DOHH2 (cell line): Measurements from ENCODE around the gene PPP1R7.

Experiments used
- H3F3A ChIP-seq: fragments of 200-600 bp; sonication (generic), shearing (Covaris generic); 2 replicates; pipeline ENCODE4 v1.6.0; 2016; ENCODE audit warnings: antibody characterized with exemption, mild to moderate bottlenecking; ENCODE audit not compliant: control insufficient read depth, insufficient read depth
- H3K27ac ChIP-seq: fragments of 200-600 bp; sonication (generic); 2 replicates; pipeline ENCODE4 v1.5.1; 2014; ENCODE audit warnings: low read depth, mild to moderate bottlenecking, low read length, moderate library complexity
- H3K27me3 ChIP-seq: fragments of 200-600 bp; sonication (generic); 2 replicates; pipeline ENCODE4 v1.6.1; 2014; ENCODE audit warnings: mild to moderate bottlenecking, low read length, mixed read lengths; ENCODE audit not compliant: control insufficient read depth
- H3K36me3 ChIP-seq: fragments of 200-600 bp; sonication (generic); 2 replicates; pipeline ENCODE4 v1.6.1; 2014; ENCODE audit warnings: mild to moderate bottlenecking, low read length, moderate library complexity, mixed read lengths; ENCODE audit not compliant: control insufficient read depth
- H3K4me1 ChIP-seq: fragments of 200-600 bp; sonication (generic); 2 replicates; pipeline ENCODE4 v1.6.1; 2014; ENCODE audit warnings: mild to moderate bottlenecking, low read length, mixed read lengths; ENCODE audit not compliant: control insufficient read depth
- H3K4me2 ChIP-seq: fragments of 200-600 bp; sonication (generic); 2 replicates; pipeline ENCODE4 v1.6.0; 2014; ENCODE audit warnings: mild to moderate bottlenecking, low read length, moderate library complexity
- H3K4me3 ChIP-seq: fragments of 200-600 bp; sonication (generic); 2 replicates; pipeline ENCODE4 v1.5.1; 2014; ENCODE audit warnings: mild to moderate bottlenecking, low read length, mixed read lengths
- H3K79me2 ChIP-seq: fragments of 200-600 bp; sonication (generic); 2 replicates; pipeline ENCODE4 v1.6.1; 2014; ENCODE audit warnings: mild to moderate bottlenecking, low read length, mixed read lengths; ENCODE audit not compliant: control insufficient read depth
- H3K9me2 ChIP-seq: fragments of 200-600 bp; sonication (generic); replicated peaks from 2 replicates; pipeline ENCODE4 v1.6.1; 2014; ENCODE audit warnings: mild to moderate bottlenecking, low read length, mixed read lengths; ENCODE audit not compliant: control insufficient read depth
- H3K9me3 ChIP-seq: fragments of 200-600 bp; sonication (generic); 2 replicates; pipeline ENCODE4 v1.6.1; 2014; ENCODE audit warnings: antibody characterized with exemption, low read length, mixed read lengths; ENCODE audit not compliant: control insufficient read depth, insufficient read depth
- H4K20me1 ChIP-seq: fragments of 200-600 bp; sonication (generic); 2 replicates; pipeline ENCODE4 v1.6.0; 2014; ENCODE audit warnings: low read depth, mild to moderate bottlenecking, antibody characterized with exemption, low read length, moderate library complexity; ENCODE audit not compliant: control insufficient read depth, insufficient read depth
- CTCF ChIP-seq: fragments of 200-600 bp; sonication (generic); IDR thresholded peaks from one replicate; pipeline ENCODE4 v1.5.1; 2014; ENCODE audit warnings: antibody characterized with exemption, mild to moderate bottlenecking, low read depth, low read length; ENCODE audit not compliant: poor library complexity, severe bottlenecking
- EZH2phosphoT487 ChIP-seq: fragments of 200-600 bp; sonication (generic); IDR thresholded peaks from 2 replicates; pipeline ENCODE4 v1.6.1; 2017; ENCODE audit warnings: borderline replicate concordance, mild to moderate bottlenecking, antibody characterized with exemption, low read length, moderate library complexity, mixed read lengths

Gene PPP1R7

DNA sequence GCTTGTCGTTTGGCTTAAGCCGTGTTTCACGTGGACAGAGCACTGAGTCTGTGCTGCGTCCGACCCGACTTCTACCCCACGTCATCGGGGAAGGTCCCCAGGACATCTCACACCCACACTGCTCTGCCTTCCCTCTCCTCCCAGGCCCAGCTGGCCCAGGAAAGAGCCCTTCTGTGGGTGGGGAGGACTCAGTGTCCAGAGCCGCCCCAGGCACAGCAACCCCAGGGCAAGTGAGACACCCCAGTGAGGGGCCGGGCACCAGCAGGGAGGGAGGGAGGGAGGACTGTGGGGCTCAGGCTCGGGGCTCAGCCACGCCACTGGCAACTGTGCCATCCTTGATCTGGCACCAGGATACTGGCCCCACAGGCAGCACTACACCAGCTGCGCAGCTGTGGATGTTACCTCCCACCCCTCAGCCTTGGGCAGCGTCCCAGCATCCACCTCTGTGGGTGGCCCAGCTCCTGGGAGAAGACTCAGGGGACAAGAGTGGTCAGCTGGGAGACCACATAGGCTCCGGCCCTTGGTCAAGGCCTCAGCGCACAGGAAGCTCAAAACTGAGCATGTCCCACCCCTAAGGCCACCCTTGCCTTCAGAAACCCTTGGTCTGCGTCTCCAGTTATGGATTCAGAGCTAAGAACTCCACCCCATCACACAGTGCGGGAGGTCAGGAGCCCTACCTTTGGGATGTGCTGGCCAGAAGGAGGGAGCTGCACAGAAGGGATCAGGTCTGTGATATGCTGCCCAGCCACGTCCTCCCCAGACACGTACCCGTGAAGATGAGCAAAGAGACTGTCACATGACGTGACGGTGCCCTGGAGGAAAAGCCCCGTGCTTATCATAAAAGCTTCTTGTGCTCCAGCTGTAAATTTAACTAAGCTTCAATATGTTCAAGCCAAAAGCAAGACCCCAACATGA, 12.7 kb upstream of the PPP1R7 start:
- no peak overlapping the region for H3K4me3 ChIP-seq
- no peaks in the 10 kb centered on the region for H3K9me3 ChIP-seq
- H3K4me1 ChIP-seq = no peaks in the 10 kb centered on the region
- H3K79me2 ChIP-seq = peaks cover 8% of the 10 kb centered on the region
- H3K36me3 ChIP-seq = peaks cover 65% of the 10 kb centered on the region
- H3K4me2 ChIP-seq = no peak overlapping the region
- H4K20me1 ChIP-seq = no peaks in the 10 kb centered on the region
- H3F3A ChIP-seq = no peaks in the 10 kb centered on the region
- H3K27me3 ChIP-seq = no peaks in the 10 kb centered on the region
- H3K27ac ChIP-seq = no peak overlapping the region
- no peak for TF ChIP-seq EZH2phosphoT487
- TF ChIP-seq CTCF = no peak
- H3K9me2 ChIP-seq = no peaks in the 10 kb centered on the region

GRCh38 chr2:241138471-241138870, 11.8 kb upstream of the PPP1R7 start:
- Histone ChIP-seq H4K20me1 (no peaks in the 10 kb centered on the region), H3F3A (no peaks in the 10 kb centered on the region), H3K27me3 (no peaks in the 10 kb centered on the region), H3K9me3 (no peaks in the 10 kb centered on the region), H3K9me2 (no peaks in the 10 kb centered on the region), H3K4me1 (no peaks in the 10 kb centered on the region), H3K4me2 (no peak overlapping the region), H3K4me3 (no peak overlapping the region), H3K79me2 (peaks cover 13% of the 10 kb centered on the region), H3K36me3 (peaks cover 63% of the 10 kb centered on the region), H3K27ac (no peak overlapping the region)
- TF ChIP-seq CTCF (no peak), EZH2phosphoT487 (no peak)

GRCh38 chr2:241139531-241140444, 10.5 kb upstream of the PPP1R7 start:
- Histone ChIP-seq H3K27me3 (no peaks in the 10 kb centered on the region), H3K79me2 (peaks cover 26% of the 10 kb centered on the region), H4K20me1 (no peaks in the 10 kb centered on the region), H3F3A (no peaks in the 10 kb centered on the region), H3K9me2 (no peaks in the 10 kb centered on the region), H3K27ac (no peak overlapping the region), H3K4me1 (no peaks in the 10 kb centered on the region), H3K9me3 (no peaks in the 10 kb centered on the region), H3K4me2 (no peak overlapping the region), H3K36me3 (peaks cover 64% of the 10 kb centered on the region), H3K4me3 (no peak overlapping the region)
- TF ChIP-seq EZH2phosphoT487 = no peak
- no peak for TF ChIP-seq CTCF
